Endothelial cell of umbilical vein (primary cell): ENCODE measurements around the gene HTATSF1. TPM values are rescaled to one million over a fixed set of nuclear protein-coding genes. Genes with fewer than 3 reads are reported as not detected.

Experiments
- BruUV-seq: library from RNA; stranded (reverse); fragments of 400-500 nt; replicated peaks from 2 replicates; lab custom pipeline; 2021; lab: Mats Ljungman, UMichigan
- CTCF ChIA-PET: fragments of 300-600, 350-600 bp; sonication (Branson Sonifier 250); formaldehyde crosslinking; loops from one replicate; lab custom pipeline; 2021; ENCODE audit warnings: antibody characterized with exemption, inconsistent platforms; lab: Charles Lee
- POLR2A ChIA-PET: fragments of 300-600, 350-600 bp; sonication (Branson Sonifier 250); formaldehyde crosslinking; loops from one replicate; lab custom pipeline; 2021; ENCODE audit warnings: antibody characterized with exemption, inconsistent platforms; lab: Charles Lee
- DNase-seq: peaks from one replicate; pipeline ENCODE4 v3.0.0-alpha.2; 2011; ENCODE audit warnings: low read depth, low spot score
- FAIRE-seq: peaks from 2 replicates; lab custom pipeline; 2011; peaks lifted over from hg19 to GRCh38; lab: Jason Lieb, UNC
- H2AFZ ChIP-seq: 2 replicates; pipeline ENCODE4 v1.6.0; 2012; ENCODE audit warnings: low read depth, low read length, control low read depth, inconsistent platforms
- H3K27ac ChIP-seq: 2 replicates; pipeline ENCODE4 v1.5.1; 2011; ENCODE audit warnings: low read depth, mild to moderate bottlenecking, control low read depth, low read length, moderate library complexity; ENCODE audit not compliant: insufficient read depth
- H3K27me3 ChIP-seq, 2 experiments: 2 replicates each; pipeline versions ENCODE4 v1.6.0 to v1.6.1; 2011; ENCODE audit warnings: low read length in 2 of 2, mixed read lengths in 1 of 2; ENCODE audit not compliant: control insufficient read depth in 2 of 2, insufficient read depth in 2 of 2
- H3K36me3 ChIP-seq, 2 experiments: 2 replicates in 1 of 2; 3 replicates in 1 of 2; pipeline ENCODE4 v1.5.1; 2011; ENCODE audit warnings: low read length in 2 of 2, mild to moderate bottlenecking in 1 of 2, moderate library complexity in 1 of 2; ENCODE audit not compliant: control insufficient read depth in 2 of 2, insufficient read depth in 2 of 2; ENCODE audit errors: extremely low read depth in 1 of 2
- H3K4me1 ChIP-seq: 3 replicates; pipeline ENCODE4 v1.5.1; 2011; ENCODE audit warnings: mild to moderate bottlenecking, low read length; ENCODE audit not compliant: control insufficient read depth, insufficient read depth; ENCODE audit errors: extremely low read depth
- H3K4me2 ChIP-seq: 2 replicates; pipeline ENCODE4 v1.6.1; 2011; ENCODE audit warnings: low read length, control low read depth, mixed read lengths; ENCODE audit not compliant: insufficient read depth
- H3K4me3 ChIP-seq, 3 experiments: fragments of 200-600 bp in 1 of 3; sonication (generic), shearing (Covaris generic) in 1 of 3; replicated peaks in 1 of 3; 2 replicates each; pipeline ENCODE4 v1.5.1; 2011 to 2016; ENCODE audit warnings: control low read depth in 3 of 3, low read length in 3 of 3, mild to moderate bottlenecking in 2 of 3, inconsistent platforms in 1 of 3, low read depth in 1 of 3, moderate library complexity in 1 of 3; ENCODE audit not compliant: insufficient read depth in 1 of 3
- H3K79me2 ChIP-seq: 2 replicates; pipeline ENCODE4 v1.6.0; 2012; ENCODE audit warnings: low read length, inconsistent platforms; ENCODE audit not compliant: control insufficient read depth, insufficient read depth
- H3K9ac ChIP-seq: replicated peaks from 2 replicates; pipeline ENCODE3; 2011; ENCODE audit warnings: low read length, control low read depth; ENCODE audit not compliant: insufficient read depth; ENCODE audit errors: extremely low read depth
- H3K9me1 ChIP-seq: replicated peaks from 3 replicates; pipeline ENCODE4 v1.6.0; 2011; ENCODE audit warnings: mild to moderate bottlenecking, low read length; ENCODE audit not compliant: control insufficient read depth, insufficient read depth; ENCODE audit errors: extremely low read depth
- H3K9me3 ChIP-seq: replicated peaks from 2 replicates; pipeline ENCODE4 v1.5.1; 2012; ENCODE audit warnings: low read length, inconsistent platforms; ENCODE audit not compliant: control insufficient read depth, insufficient read depth
- H4K20me1 ChIP-seq: replicated peaks from 2 replicates; pipeline ENCODE3; 2011; ENCODE audit warnings: mild to moderate bottlenecking, low read length; ENCODE audit not compliant: control insufficient read depth, insufficient read depth; ENCODE audit errors: extremely low read depth
- EZH2 ChIP-seq: IDR thresholded peaks from 2 replicates; pipeline ENCODE4 v1.6.1; 2012; ENCODE audit warnings: borderline replicate concordance, low read depth, mild to moderate bottlenecking, moderate library complexity, low read length, inconsistent platforms; ENCODE audit not compliant: severe bottlenecking
- FOS ChIP-seq: IDR thresholded peaks from 2 replicates; pipeline ENCODE4 v1.6.1; 2011; ENCODE audit warnings: mild to moderate bottlenecking, low read length, moderate library complexity, borderline replicate concordance; ENCODE audit not compliant: insufficient read depth
- GATA2 ChIP-seq: IDR thresholded peaks from 2 replicates; pipeline ENCODE4 v1.7.0; 2011; ENCODE audit warnings: low read depth, mild to moderate bottlenecking, moderate library complexity, mixed read lengths, low read length; ENCODE audit not compliant: insufficient read length, insufficient read depth
- JUN ChIP-seq: IDR thresholded peaks from 2 replicates; pipeline ENCODE4 v1.6.1; 2011; ENCODE audit warnings: borderline replicate concordance, low read depth; ENCODE audit not compliant: insufficient read length, insufficient read depth
- MYC ChIP-seq: IDR thresholded peaks from one replicate; pipeline ENCODE4 v1.6.1; 2011; ENCODE audit warnings: mild to moderate bottlenecking, low read depth, low read length
- POLR2A ChIP-seq: IDR thresholded peaks from 2 replicates; pipeline ENCODE4 v1.6.1; 2012; ENCODE audit warnings: low read depth, mild to moderate bottlenecking, control low read depth, low read length
- POLR2AphosphoS5 ChIP-seq: IDR thresholded peaks from 2 replicates; pipeline ENCODE4 v1.6.1; 2012; ENCODE audit warnings: low read depth, mild to moderate bottlenecking, control low read depth, low read length, moderate library complexity; ENCODE audit not compliant: insufficient read depth
- dilution Hi-C: fragments of 300-500 bp; cut with MboI; formaldehyde crosslinking; loops from one replicate; pipeline ENCODE4 v1.15.0; 2019; ENCODE audit warnings: low sequenced_read_pairs; ENCODE audit not compliant: extremely low pct_ligation_motif_present
- intact Hi-C: fragments of 100-400 bp; cut with micrococcal nuclease; formaldehyde crosslinking; loops from one replicate; pipeline ENCODE4 v1.10.0; 2022
- polyA plus RNA-seq, 4 experiments: library from polyadenylated mRNA; depleted of rRNA in 3 of 4; stranded (reverse) in 3 of 4; unstranded in 1 of 4; fragments of >200 nt; gene quantifications; 2 replicates each; pipeline versions ENCODE4 v1.2.1 to v1.2.3, GENCODE V29; 2011 to 2012; ENCODE audit warnings: missing spikeins in 1 of 4
- total RNA-seq: library from RNA; stranded (reverse); gene quantifications from 2 replicates; pipeline ENCODE4 v1.2.3, GENCODE V29; 2021
- TF ChIP-seq, protein P1 (sequence below), 2 donors: IDR thresholded peaks; 1 replicate in 1 of 2; 2 replicates in 1 of 2; pipeline ENCODE4 v1.5.1; 2011; ENCODE audit warnings: low read length in 2 of 2, mild to moderate bottlenecking in 2 of 2, moderate library complexity in 2 of 2, control low read depth in 1 of 2, inconsistent platforms in 1 of 2, low read depth in 1 of 2; ENCODE audit not compliant: insufficient read depth in 1 of 2; ENCODE audit errors: extremely low read depth in 1 of 2
- TF ChIP-seq, protein P2 (sequence below): IDR thresholded peaks from 2 replicates; pipeline ENCODE4 v1.6.1; 2011; ENCODE audit not compliant: insufficient read depth, insufficient read length

Gene HTATSF1
- total and polyA plus RNA-seq, 2 donors (not counting 3 experiments of a cell fraction or from before 2014, with no cell fraction given): 1.0 to 31.1 TPM

DNA sequence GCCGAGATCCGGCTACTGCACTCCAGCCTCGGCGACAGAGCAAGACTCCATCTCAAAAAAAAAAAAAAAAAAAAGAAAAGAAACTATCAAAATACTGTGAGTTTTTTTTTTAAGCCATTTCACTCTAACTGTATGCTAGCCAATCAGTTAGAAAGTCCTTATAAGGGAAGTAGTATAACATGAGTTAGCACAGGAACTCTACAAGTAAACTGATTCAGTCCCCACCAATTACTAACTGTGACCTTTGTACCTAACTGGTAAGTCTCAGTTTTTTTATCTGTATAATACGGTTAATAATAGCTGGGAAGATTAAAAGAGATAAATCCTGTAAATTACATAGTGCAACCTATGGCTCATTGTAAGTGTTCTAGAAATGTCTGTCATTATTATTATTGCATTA lies 44.8 kb upstream of the HTATSF1 start:
- Histone ChIP-seq H4K20me1 (no peaks in the 10 kb centered on the region), H3K27me3 (no peaks in the 10 kb centered on the region), H3K36me3 (no peaks in the 10 kb centered on the region), H3K79me2 (no peaks in the 10 kb centered on the region), H3K9me3 (no peaks in the 10 kb centered on the region), H3K4me1 (no peaks in the 10 kb centered on the region), H3K4me2 (no peak overlapping the region), H3K4me3 (no peak overlapping the region), H3K27ac (no peak overlapping the region), H3K9me1 (no peaks in the 10 kb centered on the region), H3K9ac (no peak overlapping the region), H2AFZ (no peak overlapping the region)
- TF ChIP-seq, protein P1, sequence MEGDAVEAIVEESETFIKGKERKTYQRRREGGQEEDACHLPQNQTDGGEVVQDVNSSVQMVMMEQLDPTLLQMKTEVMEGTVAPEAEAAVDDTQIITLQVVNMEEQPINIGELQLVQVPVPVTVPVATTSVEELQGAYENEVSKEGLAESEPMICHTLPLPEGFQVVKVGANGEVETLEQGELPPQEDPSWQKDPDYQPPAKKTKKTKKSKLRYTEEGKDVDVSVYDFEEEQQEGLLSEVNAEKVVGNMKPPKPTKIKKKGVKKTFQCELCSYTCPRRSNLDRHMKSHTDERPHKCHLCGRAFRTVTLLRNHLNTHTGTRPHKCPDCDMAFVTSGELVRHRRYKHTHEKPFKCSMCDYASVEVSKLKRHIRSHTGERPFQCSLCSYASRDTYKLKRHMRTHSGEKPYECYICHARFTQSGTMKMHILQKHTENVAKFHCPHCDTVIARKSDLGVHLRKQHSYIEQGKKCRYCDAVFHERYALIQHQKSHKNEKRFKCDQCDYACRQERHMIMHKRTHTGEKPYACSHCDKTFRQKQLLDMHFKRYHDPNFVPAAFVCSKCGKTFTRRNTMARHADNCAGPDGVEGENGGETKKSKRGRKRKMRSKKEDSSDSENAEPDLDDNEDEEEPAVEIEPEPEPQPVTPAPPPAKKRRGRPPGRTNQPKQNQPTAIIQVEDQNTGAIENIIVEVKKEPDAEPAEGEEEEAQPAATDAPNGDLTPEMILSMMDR (IDR thresholded peaks at IDR 0.05; ENCODE audit: extremely low read depth in 1 of 2, insufficient read depth in 1 of 2, low read depth in 1 of 2, low read length in 2 of 2): no peak
- TF ChIP-seq JUN (no peak), POLR2A (no peak), POLR2AphosphoS5 (no peak), MYC (no peak), EZH2 (no peak), GATA2 (no peak), FOS (no peak)
- TF ChIP-seq, protein P2, sequence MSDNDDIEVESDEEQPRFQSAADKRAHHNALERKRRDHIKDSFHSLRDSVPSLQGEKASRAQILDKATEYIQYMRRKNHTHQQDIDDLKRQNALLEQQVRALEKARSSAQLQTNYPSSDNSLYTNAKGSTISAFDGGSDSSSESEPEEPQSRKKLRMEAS: no peak
- FAIRE-seq (no peak), DNase-seq (no peak)
- no TSS peak for BruUV-seq
- ChIA-PET CTCF (no interaction called here), POLR2A (no interaction called here)
- intact Hi-C loops: no loop called here
- dilution Hi-C loops: no loop called here
